ENCODE results near the gene SPEF1. TPM values are rescaled to one million over a fixed set of nuclear protein-coding genes. Genes with fewer than 3 reads are reported as not detected.

Gene SPEF1
- total and polyA plus RNA-seq, 10 of the 15 experiments (the other 5 are each of a cell fraction or from before 2014, with no cell fraction given): 0.12 TPM; not detected in 9

DNA sequence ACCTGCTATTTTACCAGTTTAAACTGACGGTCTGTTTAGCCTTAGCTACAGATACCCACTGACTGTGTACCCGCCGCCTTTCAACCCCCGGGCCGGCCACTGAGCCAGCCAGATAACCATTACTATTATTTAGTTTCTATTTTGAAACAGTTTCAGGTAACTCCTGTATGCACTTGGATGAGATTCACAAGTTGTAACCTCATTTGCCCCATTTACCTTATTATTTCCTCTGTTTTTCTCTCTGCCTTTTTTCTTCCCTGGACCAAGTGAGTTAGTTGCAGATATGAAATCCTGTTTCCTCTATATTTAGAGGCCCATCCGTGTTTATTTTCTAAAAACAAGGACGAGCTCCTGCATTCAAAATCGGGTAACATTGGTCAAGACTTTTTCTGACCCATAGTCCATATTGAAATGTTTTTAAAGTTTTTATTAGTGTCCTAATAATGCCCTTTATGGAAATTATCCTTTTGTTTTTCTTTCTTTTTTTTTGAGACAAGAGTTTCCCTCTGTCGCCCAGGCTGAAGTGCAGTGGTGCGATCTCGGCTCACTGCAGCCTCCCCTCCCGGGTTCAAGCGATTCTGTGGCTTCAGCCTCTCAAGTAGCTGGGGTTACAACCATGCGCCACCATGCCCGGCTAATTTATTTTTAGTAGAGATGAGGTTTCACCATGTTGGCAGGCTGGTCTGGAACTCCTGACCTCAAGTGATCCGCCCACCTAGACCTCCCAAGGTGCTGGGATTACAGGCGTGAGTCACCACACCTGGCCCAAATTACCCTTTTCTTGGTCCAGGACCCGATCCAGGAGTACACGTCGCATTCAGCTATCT, 39.9 kb upstream of the SPEF1 start (continued):
- TF ChIP-seq, protein P1, sequence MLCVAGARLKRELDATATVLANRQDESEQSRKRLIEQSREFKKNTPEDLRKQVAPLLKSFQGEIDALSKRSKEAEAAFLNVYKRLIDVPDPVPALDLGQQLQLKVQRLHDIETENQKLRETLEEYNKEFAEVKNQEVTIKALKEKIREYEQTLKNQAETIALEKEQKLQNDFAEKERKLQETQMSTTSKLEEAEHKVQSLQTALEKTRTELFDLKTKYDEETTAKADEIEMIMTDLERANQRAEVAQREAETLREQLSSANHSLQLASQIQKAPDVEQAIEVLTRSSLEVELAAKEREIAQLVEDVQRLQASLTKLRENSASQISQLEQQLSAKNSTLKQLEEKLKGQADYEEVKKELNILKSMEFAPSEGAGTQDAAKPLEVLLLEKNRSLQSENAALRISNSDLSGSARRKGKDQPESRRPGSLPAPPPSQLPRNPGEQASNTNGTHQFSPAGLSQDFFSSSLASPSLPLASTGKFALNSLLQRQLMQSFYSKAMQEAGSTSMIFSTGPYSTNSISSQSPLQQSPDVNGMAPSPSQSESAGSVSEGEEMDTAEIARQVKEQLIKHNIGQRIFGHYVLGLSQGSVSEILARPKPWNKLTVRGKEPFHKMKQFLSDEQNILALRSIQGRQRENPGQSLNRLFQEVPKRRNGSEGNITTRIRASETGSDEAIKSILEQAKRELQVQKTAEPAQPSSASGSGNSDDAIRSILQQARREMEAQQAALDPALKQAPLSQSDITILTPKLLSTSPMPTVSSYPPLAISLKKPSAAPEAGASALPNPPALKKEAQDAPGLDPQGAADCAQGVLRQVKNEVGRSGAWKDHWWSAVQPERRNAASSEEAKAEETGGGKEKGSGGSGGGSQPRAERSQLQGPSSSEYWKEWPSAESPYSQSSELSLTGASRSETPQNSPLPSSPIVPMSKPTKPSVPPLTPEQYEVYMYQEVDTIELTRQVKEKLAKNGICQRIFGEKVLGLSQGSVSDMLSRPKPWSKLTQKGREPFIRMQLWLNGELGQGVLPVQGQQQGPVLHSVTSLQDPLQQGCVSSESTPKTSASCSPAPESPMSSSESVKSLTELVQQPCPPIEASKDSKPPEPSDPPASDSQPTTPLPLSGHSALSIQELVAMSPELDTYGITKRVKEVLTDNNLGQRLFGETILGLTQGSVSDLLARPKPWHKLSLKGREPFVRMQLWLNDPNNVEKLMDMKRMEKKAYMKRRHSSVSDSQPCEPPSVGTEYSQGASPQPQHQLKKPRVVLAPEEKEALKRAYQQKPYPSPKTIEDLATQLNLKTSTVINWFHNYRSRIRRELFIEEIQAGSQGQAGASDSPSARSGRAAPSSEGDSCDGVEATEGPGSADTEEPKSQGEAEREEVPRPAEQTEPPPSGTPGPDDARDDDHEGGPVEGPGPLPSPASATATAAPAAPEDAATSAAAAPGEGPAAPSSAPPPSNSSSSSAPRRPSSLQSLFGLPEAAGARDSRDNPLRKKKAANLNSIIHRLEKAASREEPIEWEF (IDR thresholded peaks at IDR 0.05; ENCODE audit: insufficient replicate concordance, low read depth, low read length): no peak
- TF ChIP-seq SUZ12 (IDR thresholded peaks at IDR 0.05; ENCODE audit: unreplicated experiment) (no peak), MYB (IDR thresholded peaks at IDR 0.05; ENCODE audit: borderline replicate concordance, low read depth, low read length) (no peak), BHLHE40 (IDR thresholded peaks at IDR 0.05; ENCODE audit: borderline replicate concordance in 1 of 2, low read depth in 2 of 2, low read length in 1 of 2) (no peak), SIX5 (IDR thresholded peaks at IDR 0.05; ENCODE audit: low read depth, low read length, severe bottlenecking) (no peak), NR2C1 (IDR thresholded peaks at IDR 0.05) (no peak), TCF12 (IDR thresholded peaks at IDR 0.05; ENCODE audit: low read depth, low read length) (no peak), ATF7 (IDR thresholded peaks at IDR 0.05; ENCODE audit: low read depth) (peak; percentile 22; the same call in 1 of the 2 replicates), NBN (IDR thresholded peaks at IDR 0.05) (0 out of 2 replicates have a peak, but pooled peaks have one; percentile 12), NRF1 (conservative IDR thresholded peaks at IDR 0.05; ENCODE audit: low read depth, low read length) (no peak), BMI1 (IDR thresholded peaks at IDR 0.05; ENCODE audit: borderline replicate concordance) (no peak), SREBF2 (IDR thresholded peaks at IDR 0.05; ENCODE audit: low read length) (no peak), FOXK2 (IDR thresholded peaks at IDR 0.05) (no peak), RBBP5 (conservative IDR thresholded peaks at IDR 0.05) (no peak), ZNF207 (IDR thresholded peaks at IDR 0.05; ENCODE audit: borderline replicate concordance) (no peak), SKIL (IDR thresholded peaks at IDR 0.05; ENCODE audit: low read depth, poor library complexity, severe bottlenecking) (peak; percentile 59), RB1 (IDR thresholded peaks at IDR 0.05; ENCODE audit: borderline replicate concordance) (no peak), NFIC (IDR thresholded peaks at IDR 0.05; ENCODE audit: low read depth, low read length) (no peak), HDAC6 (IDR thresholded peaks at IDR 0.05; ENCODE audit: unreplicated experiment) (no peak), NFXL1 (IDR thresholded peaks at IDR 0.05; ENCODE audit: borderline replicate concordance) (no peak)
- TF ChIP-seq, protein P2, sequence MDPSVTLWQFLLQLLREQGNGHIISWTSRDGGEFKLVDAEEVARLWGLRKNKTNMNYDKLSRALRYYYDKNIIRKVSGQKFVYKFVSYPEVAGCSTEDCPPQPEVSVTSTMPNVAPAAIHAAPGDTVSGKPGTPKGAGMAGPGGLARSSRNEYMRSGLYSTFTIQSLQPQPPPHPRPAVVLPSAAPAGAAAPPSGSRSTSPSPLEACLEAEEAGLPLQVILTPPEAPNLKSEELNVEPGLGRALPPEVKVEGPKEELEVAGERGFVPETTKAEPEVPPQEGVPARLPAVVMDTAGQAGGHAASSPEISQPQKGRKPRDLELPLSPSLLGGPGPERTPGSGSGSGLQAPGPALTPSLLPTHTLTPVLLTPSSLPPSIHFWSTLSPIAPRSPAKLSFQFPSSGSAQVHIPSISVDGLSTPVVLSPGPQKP (IDR thresholded peaks at IDR 0.05; ENCODE audit: low read depth, low read length): no peak
